ENCODE measurements around the gene E2F2.
"Not testable (repeated sequence)": the region's sequence is repeated elsewhere in the genome, so short reads cannot be mapped to it uniquely, and the experiment has no call there.

Gene E2F2

GRCh38 chr1:23546897-23547584 lies 16.0 kb upstream of the E2F2 start:
- no peak for DNase-seq (ENCODE audit: low read depth in 2 of 2)

GRCh38 chr1:23545851-23546250 lies 14.8 kb upstream of the E2F2 start:
- DNase-seq (ENCODE audit: low read depth in 2 of 2), result no peak

- DNase-seq (ENCODE audit: low read depth in 2 of 2), result peak in 1 of 2 donors; percentile 64
Observed at GRCh38 chr1:23544444-23545389, 13.7 kb upstream of the E2F2 start.

GRCh38 chr1:23543707-23544443 lies 12.8 kb upstream of the E2F2 start:
- no peak for DNase-seq (ENCODE audit: low read depth in 2 of 2)

- not testable (repeated sequence) for DNase-seq (ENCODE audit: low read depth in 2 of 2)
Observed at GRCh38 chr1:23542940-23543339, 11.9 kb upstream of the E2F2 start.

GRCh38 chr1:23539698-23540266 lies 8.7 kb upstream of the E2F2 start:
- peak; percentile 77 to 90 for DNase-seq (ENCODE audit: low read depth in 2 of 2)

GRCh38 chr1:23537296-23537973 lies 6.4 kb upstream of the E2F2 start:
- DNase-seq (ENCODE audit: low read depth in 2 of 2), result no peak

GRCh38 chr1:23533246-23534023 lies 2.4 kb upstream of the E2F2 start:
- DNase-seq (ENCODE audit: low read depth in 2 of 2), result no peak

GRCh38 chr1:23531562-23532094 lies 595 bp upstream of the E2F2 start:
- DNase-seq (ENCODE audit: low read depth in 2 of 2), result no peak

- no peak for DNase-seq (ENCODE audit: low read depth in 2 of 2)
Observed at GRCh38 chr1:23530087-23530746, 816 bp downstream of the E2F2 start.

GRCh38 chr1:23529146-23530086 lies 1.6 kb downstream of the E2F2 start:
- DNase-seq (ENCODE audit: low read depth in 2 of 2), result no peak

- peak; percentile 68 to 75 for DNase-seq (ENCODE audit: low read depth in 2 of 2)
Observed at GRCh38 chr1:23528250-23528978, 2.6 kb downstream of the E2F2 start.

GRCh38 chr1:23527900-23528249 lies 3.2 kb downstream of the E2F2 start:
- DNase-seq (ENCODE audit: low read depth in 2 of 2), result no peak

GRCh38 chr1:23527366-23527765 lies 3.7 kb downstream of the E2F2 start:
- no peak for DNase-seq (ENCODE audit: low read depth in 2 of 2)

GRCh38 chr1:23526329-23527041 lies 4.5 kb downstream of the E2F2 start:
- DNase-seq (ENCODE audit: low read depth in 2 of 2), result no peak

GRCh38 chr1:23525558-23526250 lies 5.3 kb downstream of the E2F2 start:
- no peak for DNase-seq (ENCODE audit: low read depth in 2 of 2)
